GM18951 (cell line): ENCODE results near the gene CD99.
"Not testable (repeated sequence)": the region's sequence is repeated elsewhere in the genome, so short reads cannot be mapped to it uniquely, and the experiment has no call there.

Source experiments
- POLR2A ChIP-seq: IDR thresholded peaks from 4 replicates; pipeline ENCODE4 v1.6.1; 2011; ENCODE audit warnings: mild to moderate bottlenecking; ENCODE audit not compliant: insufficient read length, insufficient read depth; ENCODE audit errors: extremely low read depth
- in situ Hi-C: fragments of 300-500 bp; cut with MboI; formaldehyde crosslinking; loops from one replicate; pipeline ENCODE4 v1.12.0; 2022; ENCODE audit warnings: low sequenced_read_pairs, mixed read lengths, inconsistent platforms; ENCODE audit not compliant: unreplicated experiment

CD99 gene

GRCh38 chrX:2658585-2659292 lies 32.4 kb upstream of the CD99 start:
- in situ Hi-C loops: no loop called here
- no peak for TF ChIP-seq POLR2A

- in situ Hi-C loops: no loop called here
Observed at GRCh38 chrX:2662586-2662985, 28.5 kb upstream of the CD99 start.

GRCh38 chrX:2664502-2664901 lies 26.6 kb upstream of the CD99 start:
- no peak for TF ChIP-seq POLR2A
- in situ Hi-C loops: no loop called here

More at GRCh38 chrX:2662586-2662985, 28.5 kb upstream of the CD99 start:
- TF ChIP-seq POLR2A: no peak

- in situ Hi-C loops: no loop called here
Observed at GRCh38 chrX:2665387-2666304, 25.4 kb upstream of the CD99 start.

GRCh38 chrX:2666491-2666890 lies 24.6 kb upstream of the CD99 start:
- no peak for TF ChIP-seq POLR2A
- in situ Hi-C loops: no loop called here

More at GRCh38 chrX:2665387-2666304, 25.4 kb upstream of the CD99 start:
- TF ChIP-seq POLR2A: no peak

GRCh38 chrX:2670978-2671377 lies 20.1 kb upstream of the CD99 start:
- no peak for TF ChIP-seq POLR2A
- in situ Hi-C loops: no loop called here

- no peak for TF ChIP-seq POLR2A
- in situ Hi-C loops: no loop called here
Observed at GRCh38 chrX:2672084-2672483, 19.0 kb upstream of the CD99 start.

GRCh38 chrX:2673611-2674010 lies 17.5 kb upstream of the CD99 start:
- in situ Hi-C loops: no loop called here
- no peak for TF ChIP-seq POLR2A

GRCh38 chrX:2675657-2676200 lies 15.4 kb upstream of the CD99 start:
- in situ Hi-C loops: not testable (repeated sequence)

GRCh38 chrX:2676794-2677675 lies 14.1 kb upstream of the CD99 start:
- in situ Hi-C loops: no loop called here
- no peak for TF ChIP-seq POLR2A

GRCh38 chrX:2677764-2678163 lies 13.3 kb upstream of the CD99 start:
- in situ Hi-C loops: no loop called here
- TF ChIP-seq POLR2A: no peak

- no peak for TF ChIP-seq POLR2A
- in situ Hi-C loops: no loop called here
Observed at GRCh38 chrX:2678583-2678982, 12.5 kb upstream of the CD99 start.
